Measurements from ENCODE around the gene SLC35E1. TPM values are rescaled to one million over a fixed set of nuclear protein-coding genes. Genes with fewer than 3 reads are reported as not detected.

SLC35E1 gene
- total RNA-seq, 1 donor from 2014 or later = 63.1 TPM

DNA sequence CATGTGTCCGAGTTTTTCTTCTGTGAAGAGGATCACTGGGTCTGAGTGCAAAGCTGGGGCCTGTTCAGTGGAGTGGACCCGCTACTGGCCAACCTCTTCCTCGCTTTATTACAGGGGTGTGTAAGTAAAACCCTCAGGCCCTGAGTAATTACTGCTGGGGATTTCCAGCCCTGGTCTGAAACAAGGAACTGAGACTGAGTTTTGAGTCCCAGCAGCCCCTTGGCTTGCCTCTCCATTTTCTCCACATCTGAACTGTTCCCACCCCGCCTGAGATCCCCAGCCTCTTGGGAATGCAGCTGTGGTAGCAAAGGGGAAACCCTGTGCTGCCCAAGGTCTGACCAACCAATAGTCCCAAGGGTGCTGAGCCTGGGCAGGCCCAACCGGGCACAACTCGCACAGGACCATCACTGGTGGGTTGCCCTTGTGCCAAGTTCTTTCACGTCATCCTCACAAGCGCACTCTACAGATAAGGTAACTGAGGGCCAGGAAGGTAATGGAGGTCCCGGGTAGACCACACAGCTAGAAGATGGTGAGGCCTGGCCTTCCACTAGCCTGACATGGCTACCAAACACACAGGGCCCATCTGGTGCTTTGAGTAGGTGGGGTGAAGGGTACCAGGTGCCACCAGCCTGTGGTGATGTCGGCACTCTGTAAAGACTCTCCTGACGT, 13.7 kb upstream of the SLC35E1 start:
- no peak overlapping the region for H3K4me2 ChIP-seq (ENCODE audit: low read length)
- Mint-ChIP-seq H3K27me3 (ENCODE audit: low read depth, unreplicated experiment) (no peaks in the 10 kb centered on the region), H3K4me1 (ENCODE audit: low read depth, unreplicated experiment) (peaks cover 61% of the 10 kb centered on the region), H3K36me3 (ENCODE audit: low read depth, unreplicated experiment) (peaks cover 8% of the 10 kb centered on the region), H3K4me3 (ENCODE audit: unreplicated experiment) (peak overlapping the region; percentile 14), H3K9me3 (ENCODE audit: unreplicated experiment) (peaks cover 2% of the 10 kb centered on the region), H3K27ac (ENCODE audit: unreplicated experiment) (peak overlapping the region; percentile 53)
- H4K20me1 ChIP-seq (ENCODE audit: insufficient read depth, low read length) = peaks cover 97% of the 10 kb centered on the region
- no peaks in the 10 kb centered on the region for H3K27me3 ChIP-seq (ENCODE audit: insufficient read depth, low read length)
- peaks cover 98% of the 10 kb centered on the region for H3K79me2 ChIP-seq (ENCODE audit: insufficient read depth, low read length)
- TF ChIP-seq, protein P1, sequence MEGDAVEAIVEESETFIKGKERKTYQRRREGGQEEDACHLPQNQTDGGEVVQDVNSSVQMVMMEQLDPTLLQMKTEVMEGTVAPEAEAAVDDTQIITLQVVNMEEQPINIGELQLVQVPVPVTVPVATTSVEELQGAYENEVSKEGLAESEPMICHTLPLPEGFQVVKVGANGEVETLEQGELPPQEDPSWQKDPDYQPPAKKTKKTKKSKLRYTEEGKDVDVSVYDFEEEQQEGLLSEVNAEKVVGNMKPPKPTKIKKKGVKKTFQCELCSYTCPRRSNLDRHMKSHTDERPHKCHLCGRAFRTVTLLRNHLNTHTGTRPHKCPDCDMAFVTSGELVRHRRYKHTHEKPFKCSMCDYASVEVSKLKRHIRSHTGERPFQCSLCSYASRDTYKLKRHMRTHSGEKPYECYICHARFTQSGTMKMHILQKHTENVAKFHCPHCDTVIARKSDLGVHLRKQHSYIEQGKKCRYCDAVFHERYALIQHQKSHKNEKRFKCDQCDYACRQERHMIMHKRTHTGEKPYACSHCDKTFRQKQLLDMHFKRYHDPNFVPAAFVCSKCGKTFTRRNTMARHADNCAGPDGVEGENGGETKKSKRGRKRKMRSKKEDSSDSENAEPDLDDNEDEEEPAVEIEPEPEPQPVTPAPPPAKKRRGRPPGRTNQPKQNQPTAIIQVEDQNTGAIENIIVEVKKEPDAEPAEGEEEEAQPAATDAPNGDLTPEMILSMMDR (IDR thresholded peaks at IDR 0.05; ENCODE audit: insufficient read depth, low read depth, low read length) = no peak
- TF ChIP-seq EZH2 (IDR thresholded peaks at IDR 0.05; ENCODE audit: insufficient read depth, low read length) = no peak
- no peak overlapping the region for H3K4me3 ChIP-seq (ENCODE audit: insufficient read depth, low read depth, low read length)
- DNase-seq (ENCODE audit: low read depth) (no peak), FAIRE-seq (no peak)
- H3K36me3 ChIP-seq (ENCODE audit: insufficient read depth, low read length) = no peaks in the 10 kb centered on the region
- no peaks in the 10 kb centered on the region for H3K9me3 ChIP-seq (ENCODE audit: insufficient read depth, low read depth, low read length)
- H2AFZ ChIP-seq (ENCODE audit: low read depth, low read length) = no peak overlapping the region
- H3K27ac ChIP-seq (ENCODE audit: low read depth, low read length) = no peak overlapping the region
- peak overlapping the region; percentile 35 for H3K9ac ChIP-seq (ENCODE audit: low read length)
- H3K4me1 ChIP-seq (ENCODE audit: insufficient read depth, low read length) = peaks cover 48% of the 10 kb centered on the region

DNA sequence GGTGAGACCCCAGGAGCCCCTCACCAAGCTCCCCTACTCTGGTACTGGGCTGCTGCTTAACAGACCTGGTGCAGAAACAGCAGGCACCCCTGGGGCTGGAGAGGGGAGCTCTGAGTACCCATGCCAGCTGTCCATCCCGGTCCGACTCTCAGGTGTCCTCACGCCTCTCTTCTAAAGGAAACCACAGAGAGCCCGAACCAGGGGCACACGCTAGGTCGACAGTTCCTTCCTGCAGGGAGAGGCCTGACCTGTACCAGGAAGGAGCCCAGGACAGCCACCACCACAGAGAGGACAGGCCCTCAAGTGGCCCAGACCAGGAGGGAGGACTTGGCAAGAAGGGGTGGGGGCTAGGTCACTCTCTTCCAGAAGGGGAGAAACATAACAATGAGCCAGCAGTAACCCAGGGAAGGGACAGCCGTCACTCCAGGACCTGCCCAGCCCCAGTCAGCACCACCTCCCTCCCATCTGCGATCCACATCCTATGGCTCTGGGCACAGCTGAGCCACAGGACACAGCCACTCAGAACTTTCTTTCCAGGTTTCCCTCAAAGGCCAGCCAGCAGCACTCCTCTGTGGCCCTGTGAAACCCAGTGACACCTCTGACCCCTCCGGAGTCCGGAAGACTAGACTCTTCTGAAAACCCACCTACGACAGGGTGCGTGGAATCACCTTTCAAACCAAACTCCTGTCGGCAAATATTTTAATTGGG, 13.0 kb upstream of the SLC35E1 start:
- Histone ChIP-seq H3K27ac (ENCODE audit: low read depth, low read length) (peak overlapping the region; percentile 36), H3K79me2 (ENCODE audit: insufficient read depth, low read length) (peaks cover 98% of the 10 kb centered on the region), H3K36me3 (ENCODE audit: insufficient read depth, low read length) (no peaks in the 10 kb centered on the region), H3K9ac (ENCODE audit: low read length) (peak overlapping the region; percentile 55), H3K27me3 (ENCODE audit: insufficient read depth, low read length) (no peaks in the 10 kb centered on the region), H3K4me1 (ENCODE audit: insufficient read depth, low read length) (peaks cover 48% of the 10 kb centered on the region), H3K4me3 (ENCODE audit: insufficient read depth, low read depth, low read length) (no peak overlapping the region), H2AFZ (ENCODE audit: low read depth, low read length) (no peak overlapping the region), H3K9me3 (ENCODE audit: insufficient read depth, low read depth, low read length) (no peaks in the 10 kb centered on the region), H3K4me2 (ENCODE audit: low read length) (no peak overlapping the region), H4K20me1 (ENCODE audit: insufficient read depth, low read length) (peaks cover 98% of the 10 kb centered on the region)
- DNase-seq (ENCODE audit: low read depth) (no peak), FAIRE-seq (no peak)
- H3K27ac Mint-ChIP-seq (ENCODE audit: unreplicated experiment) = peak overlapping the region; percentile 84
- H3K4me1 Mint-ChIP-seq (ENCODE audit: low read depth, unreplicated experiment) = peaks cover 64% of the 10 kb centered on the region
- TF ChIP-seq EZH2 (IDR thresholded peaks at IDR 0.05; ENCODE audit: insufficient read depth, low read length) = no peak
- TF ChIP-seq, protein P1 (IDR thresholded peaks at IDR 0.05; ENCODE audit: insufficient read depth, low read depth, low read length) = no peak
- peaks cover 8% of the 10 kb centered on the region for H3K36me3 Mint-ChIP-seq (ENCODE audit: low read depth, unreplicated experiment)
- peak overlapping the region; percentile 67 for H3K4me3 Mint-ChIP-seq (ENCODE audit: unreplicated experiment)
- no peaks in the 10 kb centered on the region for H3K27me3 Mint-ChIP-seq (ENCODE audit: low read depth, unreplicated experiment)
- H3K9me3 Mint-ChIP-seq (ENCODE audit: unreplicated experiment) = peaks cover 2% of the 10 kb centered on the region

Measured in astrocyte (in vitro differentiated cells and primary cell).